Body of pancreas (tissue), 4 donors: ENCODE measurements around the gene FPR2.

Source experiments
- CTCF ChIP-seq, 7 experiments: fragments of 450-650 bp in 4 of 7; fragments of 200-600 bp in 3 of 7; sonication (generic) in 3 of 7; IDR thresholded peaks; one replicate each; pipeline ENCODE4 v1.5.1; 2016 to 2019; ENCODE audit warnings: antibody characterized with exemption in 7 of 7
- POLR2A ChIP-seq, 3 donors: fragments of 450-650 bp; IDR thresholded peaks; one replicate each; pipeline ENCODE4 v1.6.1; 2016; ENCODE audit warnings: antibody characterized with exemption in 3 of 3, mild to moderate bottlenecking in 2 of 3

- TF ChIP-seq CTCF (IDR thresholded peaks at IDR 0.05), result no peak
- TF ChIP-seq POLR2A (IDR thresholded peaks at IDR 0.05), result no peak
These were observed 59.0 kb downstream of the FPR2 start for GRCh38 chr19:51820011-51820410.
